ENCODE data around the gene TPBGL.

Gene TPBGL

DNA sequence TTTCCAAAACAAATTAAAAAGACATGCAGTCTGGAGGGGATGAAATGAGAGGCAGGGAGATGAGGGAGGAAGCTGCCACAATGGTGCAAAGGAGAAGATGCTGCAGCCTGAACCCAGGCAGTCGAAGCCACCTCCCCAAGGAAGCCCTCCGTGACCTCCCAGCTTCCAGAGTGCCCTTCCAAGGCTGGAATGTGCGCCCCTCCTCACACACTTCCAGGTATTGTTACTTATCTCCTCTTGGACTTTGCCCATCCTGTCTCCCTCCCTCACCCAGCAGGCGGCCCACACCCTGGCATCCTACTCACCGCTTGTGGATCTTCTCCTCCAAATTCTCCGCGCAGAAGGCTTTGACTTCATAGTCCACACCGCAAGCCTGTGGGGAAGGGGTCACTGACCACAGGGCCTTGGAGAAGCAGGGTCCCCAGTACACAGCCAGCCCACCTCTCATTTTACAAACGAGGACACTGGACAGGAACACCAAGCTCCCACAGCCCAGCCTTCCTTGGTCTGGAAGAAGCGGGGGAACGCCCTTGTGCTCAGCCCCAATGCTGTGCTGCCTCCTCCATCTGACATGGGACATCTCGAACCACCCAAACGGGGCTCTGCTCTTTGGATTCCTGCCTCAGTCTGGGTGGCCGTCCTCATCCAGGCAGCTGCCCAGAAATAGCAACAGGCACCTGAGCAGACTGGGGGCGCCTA, 40.3 kb downstream of the TPBGL start:
- DNase-seq (ENCODE audit: low spot score) (no peak), ATAC-seq (ENCODE audit: low read depth) (no peak)
- Histone ChIP-seq H3K4me1 (ENCODE audit: insufficient read depth, poor library complexity, severe bottlenecking) (no peaks in the 10 kb centered on the region), H3K4me3 (ENCODE audit: severe bottlenecking) (no peak overlapping the region), H3K9me3 (ENCODE audit: severe bottlenecking) (no peaks in the 10 kb centered on the region), H3K36me3 (ENCODE audit: low read depth) (no peaks in the 10 kb centered on the region), H3K27ac (ENCODE audit: poor library complexity, severe bottlenecking) (no peak overlapping the region), H3K27me3 (ENCODE audit: insufficient read depth, poor library complexity, severe bottlenecking) (no peaks in the 10 kb centered on the region)
- TF ChIP-seq, protein P1, sequence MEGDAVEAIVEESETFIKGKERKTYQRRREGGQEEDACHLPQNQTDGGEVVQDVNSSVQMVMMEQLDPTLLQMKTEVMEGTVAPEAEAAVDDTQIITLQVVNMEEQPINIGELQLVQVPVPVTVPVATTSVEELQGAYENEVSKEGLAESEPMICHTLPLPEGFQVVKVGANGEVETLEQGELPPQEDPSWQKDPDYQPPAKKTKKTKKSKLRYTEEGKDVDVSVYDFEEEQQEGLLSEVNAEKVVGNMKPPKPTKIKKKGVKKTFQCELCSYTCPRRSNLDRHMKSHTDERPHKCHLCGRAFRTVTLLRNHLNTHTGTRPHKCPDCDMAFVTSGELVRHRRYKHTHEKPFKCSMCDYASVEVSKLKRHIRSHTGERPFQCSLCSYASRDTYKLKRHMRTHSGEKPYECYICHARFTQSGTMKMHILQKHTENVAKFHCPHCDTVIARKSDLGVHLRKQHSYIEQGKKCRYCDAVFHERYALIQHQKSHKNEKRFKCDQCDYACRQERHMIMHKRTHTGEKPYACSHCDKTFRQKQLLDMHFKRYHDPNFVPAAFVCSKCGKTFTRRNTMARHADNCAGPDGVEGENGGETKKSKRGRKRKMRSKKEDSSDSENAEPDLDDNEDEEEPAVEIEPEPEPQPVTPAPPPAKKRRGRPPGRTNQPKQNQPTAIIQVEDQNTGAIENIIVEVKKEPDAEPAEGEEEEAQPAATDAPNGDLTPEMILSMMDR (IDR thresholded peaks at IDR 0.05; ENCODE audit: poor library complexity, severe bottlenecking) = no peak

DNA sequence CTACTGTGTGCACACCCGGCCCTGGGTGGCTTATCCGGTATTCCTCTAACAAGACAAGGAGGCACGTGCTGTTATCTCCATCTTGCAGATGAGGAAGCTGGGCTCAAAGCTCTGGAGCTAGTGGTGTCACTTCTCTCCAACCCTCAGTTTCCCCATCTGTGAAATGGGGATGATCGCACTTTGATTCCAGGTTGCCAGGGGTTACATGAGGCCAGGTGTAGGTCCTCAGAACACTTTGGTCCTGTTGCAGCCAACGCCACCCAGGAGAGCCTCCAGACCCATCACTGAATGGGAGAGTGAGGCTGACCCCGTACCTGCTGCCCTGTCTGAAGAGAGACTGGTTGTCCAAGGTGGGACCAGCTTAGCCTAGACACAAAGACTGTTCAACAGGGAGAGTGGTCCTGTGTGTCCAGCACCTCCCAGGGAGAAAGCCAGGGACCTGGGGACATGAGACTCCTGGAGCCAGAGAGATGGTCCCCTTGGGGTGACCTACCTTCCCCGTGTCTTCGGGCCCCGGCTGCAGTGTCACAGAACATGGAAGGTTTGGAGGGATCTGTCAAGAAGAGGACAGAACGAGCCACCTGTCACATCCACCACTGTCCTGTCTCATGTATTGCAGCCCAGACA, 41.0 kb downstream of the TPBGL start:
- H3K27ac ChIP-seq (ENCODE audit: poor library complexity, severe bottlenecking) = no peak overlapping the region
- no peaks in the 10 kb centered on the region for H3K9me3 ChIP-seq (ENCODE audit: severe bottlenecking)
- TF ChIP-seq, protein P1 (IDR thresholded peaks at IDR 0.05; ENCODE audit: poor library complexity, severe bottlenecking) = no peak
- no peak for DNase-seq (ENCODE audit: low spot score)
- H3K27me3 ChIP-seq (ENCODE audit: insufficient read depth, poor library complexity, severe bottlenecking) = no peaks in the 10 kb centered on the region
- H3K4me3 ChIP-seq (ENCODE audit: severe bottlenecking) = no peak overlapping the region
- ATAC-seq (ENCODE audit: low read depth) = no peak
- no peaks in the 10 kb centered on the region for H3K36me3 ChIP-seq (ENCODE audit: low read depth)
- no peaks in the 10 kb centered on the region for H3K4me1 ChIP-seq (ENCODE audit: insufficient read depth, poor library complexity, severe bottlenecking)

DNA sequence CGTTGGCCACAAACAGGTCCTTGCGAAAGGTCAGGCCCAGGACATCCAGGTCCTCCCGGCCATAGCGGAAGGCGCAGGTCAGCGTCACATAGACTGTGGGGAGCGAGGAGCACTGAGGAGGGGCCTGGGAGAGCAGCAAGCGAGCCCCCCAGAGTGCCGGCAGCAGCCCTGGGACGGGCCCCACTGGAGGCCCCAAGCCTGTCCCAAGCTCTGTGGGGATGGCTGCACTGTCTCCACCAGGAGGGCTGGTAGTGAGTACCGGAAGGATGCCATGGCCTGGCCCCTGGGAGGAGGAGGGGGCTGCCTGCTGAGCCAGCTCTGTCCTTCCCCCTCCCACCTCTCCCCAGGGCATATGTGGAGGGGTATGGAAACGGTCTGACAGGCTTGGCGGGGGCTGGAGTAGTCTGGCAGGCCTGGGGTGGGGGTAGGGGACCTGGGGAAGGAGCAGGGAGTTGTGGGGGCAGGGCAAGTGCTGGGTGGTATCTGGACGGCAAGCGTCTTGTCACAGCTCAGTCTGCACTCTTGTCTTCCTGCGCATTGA, 42.9 kb downstream of the TPBGL start:
- no peak overlapping the region for H3K4me3 ChIP-seq (ENCODE audit: severe bottlenecking)
- H3K36me3 ChIP-seq (ENCODE audit: low read depth) = no peaks in the 10 kb centered on the region
- TF ChIP-seq, protein P1 (IDR thresholded peaks at IDR 0.05; ENCODE audit: poor library complexity, severe bottlenecking) = no peak
- no peak overlapping the region for H3K27ac ChIP-seq (ENCODE audit: poor library complexity, severe bottlenecking)
- DNase-seq (ENCODE audit: low spot score) (no peak), ATAC-seq (ENCODE audit: low read depth) (no peak)
- H3K27me3 ChIP-seq (ENCODE audit: insufficient read depth, poor library complexity, severe bottlenecking) = no peaks in the 10 kb centered on the region
- no peaks in the 10 kb centered on the region for H3K9me3 ChIP-seq (ENCODE audit: severe bottlenecking)
- no peaks in the 10 kb centered on the region for H3K4me1 ChIP-seq (ENCODE audit: insufficient read depth, poor library complexity, severe bottlenecking)

DNA sequence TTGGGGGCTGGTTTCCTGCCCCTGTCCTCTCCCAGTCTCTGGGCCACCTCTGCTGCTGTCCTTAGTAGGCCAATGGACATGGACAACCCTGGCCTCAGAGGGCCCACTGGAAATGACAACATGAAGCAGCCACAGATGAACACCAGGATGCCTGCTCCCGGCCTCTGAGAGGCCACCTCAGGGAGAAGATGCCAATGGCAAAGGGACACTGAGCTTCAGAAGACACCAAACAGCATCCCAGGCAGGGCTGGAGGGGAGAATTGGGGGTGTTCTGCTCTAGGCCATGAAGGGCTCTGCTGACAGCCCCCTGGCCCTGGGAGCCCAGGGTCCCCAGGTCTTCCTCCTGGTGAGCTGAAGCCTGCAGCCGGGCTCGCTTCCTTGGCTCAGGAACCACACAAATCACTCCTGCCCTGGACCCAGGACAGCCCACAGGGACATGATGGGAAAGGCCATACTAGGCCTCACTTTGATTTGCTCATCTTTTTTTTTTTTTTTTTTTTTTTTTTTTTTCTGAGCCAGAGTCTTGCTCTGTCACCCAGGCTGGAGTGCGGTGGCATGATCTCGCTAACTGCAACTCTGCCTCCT, 45.3 kb downstream of the TPBGL start:
- no peak overlapping the region for H3K27ac ChIP-seq (ENCODE audit: poor library complexity, severe bottlenecking)
- H3K36me3 ChIP-seq (ENCODE audit: low read depth) = no peaks in the 10 kb centered on the region
- DNase-seq (ENCODE audit: low spot score) (no peak), ATAC-seq (ENCODE audit: low read depth) (no peak)
- TF ChIP-seq, protein P1 (IDR thresholded peaks at IDR 0.05; ENCODE audit: poor library complexity, severe bottlenecking) = no peak
- H3K27me3 ChIP-seq (ENCODE audit: insufficient read depth, poor library complexity, severe bottlenecking) = no peaks in the 10 kb centered on the region
- H3K9me3 ChIP-seq (ENCODE audit: severe bottlenecking) = no peaks in the 10 kb centered on the region
- no peaks in the 10 kb centered on the region for H3K4me1 ChIP-seq (ENCODE audit: insufficient read depth, poor library complexity, severe bottlenecking)
- no peak overlapping the region for H3K4me3 ChIP-seq (ENCODE audit: severe bottlenecking)

Data from RWPE2 (cell line).